SJSA1 (cell line): ENCODE results near the gene MSANTD7. TPM values are rescaled to one million over a fixed set of nuclear protein-coding genes. Genes with fewer than 3 reads are reported as not detected.
A peak's percentile ranks its signal among the peaks of the same experiment; 100 is the strongest.

Source experiments
- DNase-seq, 2 experiments: peaks; one replicate each; pipeline ENCODE4 v3.0.0-alpha.2; 2015 to 2020; ENCODE audit warnings: low spot score in 2 of 2, low read depth in 1 of 2
- H3K27ac ChIP-seq: fragments of 250-450 bp; sonication (Bioruptor Pico); 2 replicates; pipeline ENCODE4 v1.5.1; 2020; ENCODE audit warnings: mild to moderate bottlenecking, moderate library complexity
- H3K27me3 ChIP-seq: fragments of 250-450 bp; sonication (Bioruptor Pico); replicated peaks from 2 replicates; pipeline ENCODE4 v1.5.1; 2020; ENCODE audit warnings: mild to moderate bottlenecking, moderate library complexity
- H3K36me3 ChIP-seq: fragments of 250-450 bp; sonication (Bioruptor Pico); 2 replicates; pipeline ENCODE4 v1.5.1; 2020; ENCODE audit warnings: mild to moderate bottlenecking
- H3K4me1 ChIP-seq: fragments of 250-450 bp; sonication (Bioruptor Pico); replicated peaks from 2 replicates; pipeline ENCODE4 v1.6.1; 2021; ENCODE audit warnings: mild to moderate bottlenecking
- H3K4me3 ChIP-seq: fragments of 250-450 bp; sonication (Bioruptor Pico); 2 replicates; pipeline ENCODE4 v1.5.1; 2020; ENCODE audit warnings: mild to moderate bottlenecking
- H3K9me3 ChIP-seq: fragments of 250-450 bp; sonication (Bioruptor Pico); replicated peaks from 2 replicates; pipeline ENCODE4 v1.5.1; 2020; ENCODE audit warnings: mild to moderate bottlenecking
- total RNA-seq: library from RNA; depleted of rRNA; stranded (reverse); fragments of >200 nt; shearing (Covaris generic); gene quantifications from 2 replicates; pipeline ENCODE4 v1.2.3, GENCODE V29; 2014

The MSANTD7 gene
- total RNA-seq, 1 experiment from 2014 or later, result 25.7 TPM

- Histone ChIP-seq H3K36me3 (no peaks in the 10 kb centered on the region), H3K4me3 (no peak overlapping the region), H3K27ac (no peak overlapping the region), H3K4me1 (peaks cover 13% of the 10 kb centered on the region), H3K9me3 (no peaks in the 10 kb centered on the region), H3K27me3 (no peaks in the 10 kb centered on the region)
- DNase-seq, result no peak
Measured at GRCh38 chr10:14821635-14822375, 16.3 kb upstream of the MSANTD7 start.

- Histone ChIP-seq H3K27me3 (no peaks in the 10 kb centered on the region), H3K36me3 (no peaks in the 10 kb centered on the region), H3K4me3 (no peak overlapping the region), H3K9me3 (no peaks in the 10 kb centered on the region), H3K27ac (no peak overlapping the region), H3K4me1 (peaks cover 13% of the 10 kb centered on the region)
- peak; percentile 46 to 47 for DNase-seq
Measured at GRCh38 chr10:14822879-14823755, 15.0 kb upstream of the MSANTD7 start.

- no peaks in the 10 kb centered on the region for H3K27me3 ChIP-seq
- no peak overlapping the region for H3K4me3 ChIP-seq
- H3K36me3 ChIP-seq, result no peaks in the 10 kb centered on the region
- no peak overlapping the region for H3K27ac ChIP-seq
- no peaks in the 10 kb centered on the region for H3K9me3 ChIP-seq
- DNase-seq, result no peak
- peaks cover 13% of the 10 kb centered on the region for H3K4me1 ChIP-seq
Measured at GRCh38 chr10:14823966-14824365, 14.1 kb upstream of the MSANTD7 start.

- H3K27me3 ChIP-seq, result no peaks in the 10 kb centered on the region
- no peaks in the 10 kb centered on the region for H3K4me1 ChIP-seq
- H3K9me3 ChIP-seq, result no peaks in the 10 kb centered on the region
- H3K4me3 ChIP-seq, result no peak overlapping the region
- H3K36me3 ChIP-seq, result no peaks in the 10 kb centered on the region
- H3K27ac ChIP-seq, result no peak overlapping the region
- no peak for DNase-seq
Measured at GRCh38 chr10:14826076-14826829, 11.9 kb upstream of the MSANTD7 start.

- Histone ChIP-seq H3K9me3 (no peaks in the 10 kb centered on the region), H3K36me3 (no peaks in the 10 kb centered on the region), H3K4me3 (no peak overlapping the region), H3K27ac (no peak overlapping the region), H3K27me3 (no peaks in the 10 kb centered on the region), H3K4me1 (peaks cover 7% of the 10 kb centered on the region)
- DNase-seq, result no peak
Measured at GRCh38 chr10:14833106-14833505, 5.0 kb upstream of the MSANTD7 start.

GRCh38 chr10:14836208-14836607 lies 1.9 kb upstream of the MSANTD7 start:
- no peaks in the 10 kb centered on the region for H3K27me3 ChIP-seq
- H3K9me3 ChIP-seq, result no peaks in the 10 kb centered on the region
- no peak for DNase-seq
- no peak overlapping the region for H3K4me3 ChIP-seq
- H3K36me3 ChIP-seq, result peaks cover 23% of the 10 kb centered on the region
- H3K4me1 ChIP-seq, result peaks cover 10% of the 10 kb centered on the region
- no peak overlapping the region for H3K27ac ChIP-seq

GRCh38 chr10:14837003-14837756 lies 926 bp upstream of the MSANTD7 start:
- no peak for DNase-seq
- H3K36me3 ChIP-seq, result peaks cover 32% of the 10 kb centered on the region
- H3K4me1 ChIP-seq, result peaks cover 10% of the 10 kb centered on the region
- peak overlapping the region; percentile 66 for H3K27ac ChIP-seq
- H3K9me3 ChIP-seq, result no peaks in the 10 kb centered on the region
- H3K27me3 ChIP-seq, result no peaks in the 10 kb centered on the region
- H3K4me3 ChIP-seq, result peak overlapping the region; percentile 93

GRCh38 chr10:14838582-14839304 lies 637 bp downstream of the MSANTD7 start:
- H3K36me3 ChIP-seq, result peaks cover 48% of the 10 kb centered on the region
- no peaks in the 10 kb centered on the region for H3K27me3 ChIP-seq
- H3K4me1 ChIP-seq, result peaks cover 10% of the 10 kb centered on the region
- peak; percentile 47 to 51 for DNase-seq
- no peaks in the 10 kb centered on the region for H3K9me3 ChIP-seq
- H3K27ac ChIP-seq, result peak overlapping the region; percentile 93
- peak overlapping the region; percentile 93 for H3K4me3 ChIP-seq

GRCh38 chr10:14839305-14839695 lies 1.2 kb downstream of the MSANTD7 start:
- no peaks in the 10 kb centered on the region for H3K9me3 ChIP-seq
- peaks cover 10% of the 10 kb centered on the region for H3K4me1 ChIP-seq
- peaks cover 53% of the 10 kb centered on the region for H3K36me3 ChIP-seq
- peak overlapping the region; percentile 93 for H3K4me3 ChIP-seq
- no peaks in the 10 kb centered on the region for H3K27me3 ChIP-seq
- no peak for DNase-seq
- peak overlapping the region; percentile 93 for H3K27ac ChIP-seq

GRCh38 chr10:14840178-14840577 lies 2.1 kb downstream of the MSANTD7 start:
- no peak overlapping the region for H3K27ac ChIP-seq
- no peak overlapping the region for H3K4me3 ChIP-seq
- no peaks in the 10 kb centered on the region for H3K9me3 ChIP-seq
- H3K36me3 ChIP-seq, result peaks cover 62% of the 10 kb centered on the region
- H3K4me1 ChIP-seq, result peaks cover 10% of the 10 kb centered on the region
- no peak for DNase-seq
- H3K27me3 ChIP-seq, result no peaks in the 10 kb centered on the region

- DNase-seq, result no peak
- H3K27me3 ChIP-seq, result no peaks in the 10 kb centered on the region
- peaks cover 84% of the 10 kb centered on the region for H3K36me3 ChIP-seq
Measured at GRCh38 chr10:14843327-14843988, 5.4 kb downstream of the MSANTD7 start.

GRCh38 chr10:14844948-14845347 lies 6.8 kb downstream of the MSANTD7 start:
- Histone ChIP-seq H3K27ac (no peak overlapping the region), H3K9me3 (no peaks in the 10 kb centered on the region), H3K4me1 (no peaks in the 10 kb centered on the region), H3K27me3 (no peaks in the 10 kb centered on the region), H3K4me3 (no peak overlapping the region), H3K36me3 (peaks cover 87% of the 10 kb centered on the region)
- DNase-seq, result no peak

More at GRCh38 chr10:14843327-14843988, 5.4 kb downstream of the MSANTD7 start:
- peaks cover 3% of the 10 kb centered on the region; the same call in 1 of the 2 replicates for H3K4me1 ChIP-seq
- no peak overlapping the region for H3K4me3 ChIP-seq
- no peaks in the 10 kb centered on the region for H3K9me3 ChIP-seq
- no peak overlapping the region for H3K27ac ChIP-seq
